Hematopoietic multipotent progenitor cell treated with erythropoietin and hydrocortisone succinate and interleukin-3 and kit ligand, for 15 days (in vitro differentiated cells): Measurements from ENCODE around the gene CREBBP.

Source experiments
- DNase-seq: peaks from one replicate; pipeline ENCODE4 v3.0.0-alpha.2; 2015; ENCODE audit warnings: low spot score

The CREBBP gene

GRCh38 chr16:3735541-3735940, 145.0 kb downstream of the CREBBP start:
- DNase-seq, result no peak

- DNase-seq, result no peak
Observed at GRCh38 chr16:3734758-3735221, 145.7 kb downstream of the CREBBP start.

GRCh38 chr16:3734084-3734757, 146.3 kb downstream of the CREBBP start:
- no peak for DNase-seq

GRCh38 chr16:3732171-3732570, 148.3 kb downstream of the CREBBP start:
- no peak for DNase-seq

- no peak for DNase-seq
Observed at GRCh38 chr16:3731126-3731935, 149.2 kb downstream of the CREBBP start.

GRCh38 chr16:3730161-3731125, 150.1 kb downstream of the CREBBP start:
- no peak for DNase-seq

GRCh38 chr16:3729161-3730112, 151.1 kb downstream of the CREBBP start:
- DNase-seq, result no peak

GRCh38 chr16:3728424-3729160, 151.9 kb downstream of the CREBBP start:
- DNase-seq, result no peak

- DNase-seq, result no peak
Observed at GRCh38 chr16:3727806-3728381, 152.6 kb downstream of the CREBBP start.

GRCh38 chr16:3726021-3726687, 154.4 kb downstream of the CREBBP start:
- DNase-seq, result no peak

GRCh38 chr16:3725276-3725675, 155.2 kb downstream of the CREBBP start:
- DNase-seq, result no peak

GRCh38 chr16:3722508-3722907, 158.0 kb downstream of the CREBBP start:
- no peak for DNase-seq

GRCh38 chr16:3720418-3720817, 160.1 kb downstream of the CREBBP start:
- DNase-seq, result no peak

GRCh38 chr16:3718628-3719027, 161.9 kb downstream of the CREBBP start:
- no peak for DNase-seq

GRCh38 chr16:3718019-3718391, 162.5 kb downstream of the CREBBP start:
- no peak for DNase-seq

- peak; percentile 90 for DNase-seq
Observed at GRCh38 chr16:3717235-3718018, 163.1 kb downstream of the CREBBP start, which contains the start of gene TRAP1. TRAP1 (minus strand) TSS chr16:3717524; CDS start chr16:3717508, 16 bp downstream.

- DNase-seq, result peak; percentile 23
Observed at GRCh38 chr16:3716831-3717234, 163.7 kb downstream of the CREBBP start.

- DNase-seq, result no peak
Observed at GRCh38 chr16:3715430-3715829, 165.1 kb downstream of the CREBBP start.
